K562 (cell line): ENCODE data around the gene LSM6. TPM values are rescaled to one million over a fixed set of nuclear protein-coding genes. Genes with fewer than 3 reads are reported as not detected.

Experiments
- ATAC-seq: fragments of 200-7000 bp; cut with Tn5 transposase; 3 replicates; pipeline ENCODE4 v1.9.1; 2020; ENCODE audit warnings: moderate library complexity
- BruUV-seq: library from RNA; stranded (reverse); fragments of 400-500 nt; replicated peaks from 2 replicates; lab custom pipeline; 2021; lab: Mats Ljungman, UMichigan
- CTCF ChIA-PET: fragments of 300-600 bp; formaldehyde crosslinking; extraction: SDS; loops from one replicate; lab custom pipeline; 2021; ENCODE audit warnings: low intra/inter-chr PET ratio; lab: Yijun Ruan, JAX
- POLR2A ChIA-PET: fragments of 300-600, 350-650 bp; sonication (Branson Sonifier 250); formaldehyde crosslinking; extraction: SDS; loops from one replicate; lab custom pipeline; 2021; ENCODE audit warnings: antibody characterized with exemption, inconsistent platforms; lab: Yijun Ruan, JAX
- DNase-seq, 4 experiments: peaks; one replicate each; pipeline versions ENCODE4 v3.0.0 to v3.0.0-alpha.2; 2011 to 2018; ENCODE audit warnings: low spot score in 3 of 4, mixed read lengths in 3 of 4; ENCODE audit errors: extremely low read depth in 1 of 4
- FAIRE-seq: peaks from 2 replicates; lab custom pipeline; 2011; peaks lifted over from hg19 to GRCh38; lab: Jason Lieb, UNC
- H2AFZ ChIP-seq: 2 replicates; pipeline ENCODE4 v1.6.0; 2011; ENCODE audit warnings: low read depth, low read length, control low read depth, inconsistent platforms
- H3K27ac ChIP-seq: fragments of 200-600 bp; 3 replicates; pipeline ENCODE4 v1.8.0; 2011; ENCODE audit warnings: low read depth, mild to moderate bottlenecking, control low read depth, inconsistent platforms, low read length, moderate library complexity, mixed read lengths; ENCODE audit errors: extremely low read depth
- H3K27me3 ChIP-seq, 2 experiments: fragments of 300-600 bp in 1 of 2; 2 replicates in 1 of 2; 3 replicates in 1 of 2; pipeline versions ENCODE4 v1.6.0 to v1.8.0; 2011; ENCODE audit warnings: inconsistent platforms in 2 of 2, low read length in 2 of 2, mild to moderate bottlenecking in 1 of 2, mixed read lengths in 1 of 2, moderate library complexity in 1 of 2; ENCODE audit not compliant: control insufficient read depth in 2 of 2, insufficient read depth in 2 of 2
- H3K36me3 ChIP-seq: fragments of 300-600 bp; 3 replicates; pipeline ENCODE4 v1.8.0; 2011; ENCODE audit warnings: mild to moderate bottlenecking, low read length, inconsistent platforms; ENCODE audit not compliant: control insufficient read depth, insufficient read depth
- H3K4me1 ChIP-seq, 2 experiments: fragments of 200-600 bp in 1 of 2; replicated peaks in 1 of 2; 2 replicates in 1 of 2; 3 replicates in 1 of 2; pipeline versions ENCODE4 v1.5.1 to v1.8.0; 2011; ENCODE audit warnings: inconsistent platforms in 2 of 2, low read length in 2 of 2, mild to moderate bottlenecking in 1 of 2, mixed read lengths in 1 of 2, moderate library complexity in 1 of 2; ENCODE audit not compliant: control insufficient read depth in 2 of 2, insufficient read depth in 2 of 2
- H3K4me2 ChIP-seq: 2 replicates; pipeline ENCODE4 v1.6.1; 2011; ENCODE audit warnings: low read length, control low read depth, inconsistent platforms, mixed read lengths; ENCODE audit not compliant: insufficient read depth
- H3K4me3 ChIP-seq: fragments of 200-600 bp; sonication (generic), shearing (Covaris generic); 2 replicates; pipeline ENCODE4 v1.5.1; 2016; ENCODE audit warnings: control low read depth, inconsistent platforms
- H3K79me2 ChIP-seq: fragments of 200-600 bp; 3 replicates; pipeline ENCODE4 v1.8.0; 2011; ENCODE audit warnings: low read length, inconsistent platforms; ENCODE audit not compliant: control insufficient read depth, insufficient read depth
- H3K9ac ChIP-seq, 2 experiments: 2 replicates each; pipeline versions ENCODE4 v1.6.0 to v1.6.1; 2011; ENCODE audit warnings: low read depth in 2 of 2, low read length in 2 of 2, control low read depth in 1 of 2, inconsistent platforms in 1 of 2, mild to moderate bottlenecking in 1 of 2, mixed read lengths in 1 of 2; ENCODE audit not compliant: insufficient read depth in 1 of 2
- H3K9me1 ChIP-seq: one replicate; pipeline ENCODE4 v1.6.0; 2011; ENCODE audit warnings: inconsistent platforms, mild to moderate bottlenecking, low read length, moderate library complexity; ENCODE audit not compliant: control insufficient read depth, insufficient read depth
- H3K9me3 ChIP-seq: replicated peaks from 2 replicates; pipeline ENCODE4 v1.5.1; 2011; ENCODE audit warnings: low read depth, low read length, inconsistent platforms; ENCODE audit not compliant: control insufficient read depth, insufficient read depth
- H4K20me1 ChIP-seq: replicated peaks from 2 replicates; pipeline ENCODE4 v1.6.1; 2011; ENCODE audit warnings: low read length, inconsistent platforms, mixed read lengths; ENCODE audit not compliant: control insufficient read depth, insufficient read depth
- E2F6 ChIP-seq, 2 experiments: IDR thresholded peaks; 2 replicates each; pipeline ENCODE4 v1.6.1; 2011; ENCODE audit warnings: borderline replicate concordance in 1 of 2, control low read depth in 1 of 2, low read depth in 1 of 2, low read length in 1 of 2, mild to moderate bottlenecking in 1 of 2, mixed read lengths in 1 of 2, moderate library complexity in 1 of 2; ENCODE audit not compliant: insufficient read depth in 1 of 2, insufficient read length in 1 of 2, poor library complexity in 1 of 2, severe bottlenecking in 1 of 2; ENCODE audit errors: extremely low read depth in 1 of 2
- MCM3 ChIP-seq: fragments of 450-650 bp; IDR thresholded peaks from 2 replicates; pipeline ENCODE4 v1.6.1; 2016
- SAFB ChIP-seq: fragments of 200-400 bp; formaldehyde crosslinking; IDR thresholded peaks from 2 replicates; pipeline ENCODE4 v1.6.1; 2017; ENCODE audit warnings: low read depth, low read length, borderline replicate concordance
- ZNF232 ChIP-seq: sonication (generic); formaldehyde crosslinking; IDR thresholded peaks from 2 replicates; pipeline ENCODE4 v1.8.0; 2022; ENCODE audit warnings: mild to moderate bottlenecking, missing genetic modification reagents
- WGBS: fragments of 100-300 bp; shearing (Covaris generic); methylation state at CpG from one replicate; pipeline ENCODE4 v1.1.6; 2016; ENCODE audit warnings: low coverage, mixed read lengths; ENCODE audit not compliant: insufficient coverage; ENCODE audit errors: missing lambda C conversion rate; 5-methylcytosine and 5-hydroxymethylcytosine counted together
- in situ Hi-C: fragments of 300-500 bp; cut with MboI; formaldehyde crosslinking; loops from 4 replicates; pipeline ENCODE4 v1.15.0; 2018; ENCODE audit warnings: inconsistent platforms, mixed read lengths
- intact Hi-C: fragments of 100-400 bp; cut with micrococcal nuclease; formaldehyde crosslinking; loops from 2 replicates; pipeline ENCODE4 v1.14.2; 2022
- polyA plus RNA-seq, 8 experiments: library from polyadenylated mRNA; depleted of rRNA in 4 of 8; stranded (reverse) in 5 of 8; unstranded in 3 of 8; fragments of >200 nt; fragmentation: Nextera tagmentation in 2 of 8; fragmentation: Illumina TruSeq in 1 of 8; extraction: Ambion mirVana in 2 of 8; extraction: Trizol in 1 of 8; gene quantifications; 2 replicates each; pipeline versions ENCODE4 v1.2.1 to v1.2.3, GENCODE V29; 2011 to 2014; ENCODE audit warnings: inconsistent platforms in 1 of 8, missing spikeins in 1 of 8
- total RNA-seq, 7 experiments: library from RNA; depleted of rRNA in 6 of 7; stranded (reverse); fragments of >200 nt in 6 of 7; fragmentation: Illumina TruSeq in 2 of 7; extraction: Trizol in 2 of 7; gene quantifications; 2 replicates each; pipeline versions ENCODE4 v1.2.1 to v1.2.3, GENCODE V29; 2011 to 2021; ENCODE audit warnings: low replicate concordance in 1 of 7
- TF ChIP-seq, protein P1 (sequence below): fragments of 450-650 bp; IDR thresholded peaks from 2 replicates; pipeline ENCODE4 v1.6.1; 2016

LSM6 gene
- total and polyA plus RNA-seq, 9 of the 15 experiments (the other 6 are each of a cell fraction or from before 2014, with no cell fraction given): 39.9 to 150 (median 97.4) TPM

DNA sequence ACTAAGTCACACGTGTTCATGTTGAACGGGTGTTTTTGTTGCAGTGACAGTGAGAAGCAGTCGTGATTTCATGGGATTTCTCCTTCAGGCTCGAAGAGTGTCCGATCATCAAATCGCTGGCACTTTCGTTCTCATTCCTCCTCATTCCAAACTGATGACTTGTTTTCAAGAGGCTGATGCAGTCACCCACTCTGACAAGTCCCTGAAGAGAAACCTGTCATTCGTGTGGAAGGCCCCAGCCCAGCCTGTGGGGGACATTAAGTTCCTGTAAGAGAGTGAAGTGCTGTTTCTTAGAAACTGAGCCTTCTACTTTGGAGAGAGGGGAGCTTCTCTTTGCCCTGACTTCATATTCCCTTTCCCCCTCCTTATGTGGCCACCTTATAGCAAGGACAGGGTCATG is 46.8 kb downstream of the LSM6 start (continued):
- TF ChIP-seq, protein P1, sequence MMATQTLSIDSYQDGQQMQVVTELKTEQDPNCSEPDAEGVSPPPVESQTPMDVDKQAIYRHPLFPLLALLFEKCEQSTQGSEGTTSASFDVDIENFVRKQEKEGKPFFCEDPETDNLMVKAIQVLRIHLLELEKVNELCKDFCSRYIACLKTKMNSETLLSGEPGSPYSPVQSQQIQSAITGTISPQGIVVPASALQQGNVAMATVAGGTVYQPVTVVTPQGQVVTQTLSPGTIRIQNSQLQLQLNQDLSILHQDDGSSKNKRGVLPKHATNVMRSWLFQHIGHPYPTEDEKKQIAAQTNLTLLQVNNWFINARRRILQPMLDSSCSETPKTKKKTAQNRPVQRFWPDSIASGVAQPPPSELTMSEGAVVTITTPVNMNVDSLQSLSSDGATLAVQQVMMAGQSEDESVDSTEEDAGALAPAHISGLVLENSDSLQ: no peak

GRCh38 chr4:146224326-146224966 is 48.9 kb downstream of the LSM6 start:
- no peak overlapping the region for H3K4me3 ChIP-seq
- H3K4me2 ChIP-seq: no peak overlapping the region
- POLR2A ChIA-PET: no interaction called here
- peaks cover 4 to 24% of the 10 kb centered on the region in 2 experiments for H3K27me3 ChIP-seq
- H3K79me2 ChIP-seq: no peaks in the 10 kb centered on the region
- H3K9me3 ChIP-seq: no peaks in the 10 kb centered on the region
- TF ChIP-seq E2F6 (IDR thresholded peaks at IDR 0.05; ENCODE audit: borderline replicate concordance in 1 of 2, extremely low read depth in 1 of 2, insufficient read depth in 1 of 2, insufficient read length in 1 of 2, low read depth in 1 of 2, low read length in 1 of 2, poor library complexity in 1 of 2, severe bottlenecking in 1 of 2) (no peak), MCM3 (no peak), ZNF232 (no peak), SAFB (no peak)
- FAIRE-seq (no peak), ATAC-seq (no peak), DNase-seq (no peak)
- intact Hi-C loops: loop anchor here (10.0 kb wide), 1 partner anchor 270 kb away; no protein-coding TSS in a partner anchor
- BruUV-seq: no TSS peak
- H4K20me1 ChIP-seq: 0 out of 2 replicates have a peak, but pooled peaks cover 2% of the 10 kb centered on the region
- 1% methylated on average over 8 of the region's 8 CpGs for WGBS
- no peak overlapping the region for H2AFZ ChIP-seq
- H3K36me3 ChIP-seq: no peaks in the 10 kb centered on the region
- no peak overlapping the region for H3K9ac ChIP-seq
- H3K27ac ChIP-seq: no peak overlapping the region
- in situ Hi-C loops: no loop called here
- CTCF ChIA-PET: no interaction called here
- no peaks in the 10 kb centered on the region for H3K9me1 ChIP-seq
- no peaks in the 10 kb centered on the region for H3K4me1 ChIP-seq
